ENCODE results near the gene EYS.
"Not testable (repeated sequence)": the region's sequence is repeated elsewhere in the genome, so short reads cannot be mapped to it uniquely, and the experiment has no call there.

The EYS gene

DNA sequence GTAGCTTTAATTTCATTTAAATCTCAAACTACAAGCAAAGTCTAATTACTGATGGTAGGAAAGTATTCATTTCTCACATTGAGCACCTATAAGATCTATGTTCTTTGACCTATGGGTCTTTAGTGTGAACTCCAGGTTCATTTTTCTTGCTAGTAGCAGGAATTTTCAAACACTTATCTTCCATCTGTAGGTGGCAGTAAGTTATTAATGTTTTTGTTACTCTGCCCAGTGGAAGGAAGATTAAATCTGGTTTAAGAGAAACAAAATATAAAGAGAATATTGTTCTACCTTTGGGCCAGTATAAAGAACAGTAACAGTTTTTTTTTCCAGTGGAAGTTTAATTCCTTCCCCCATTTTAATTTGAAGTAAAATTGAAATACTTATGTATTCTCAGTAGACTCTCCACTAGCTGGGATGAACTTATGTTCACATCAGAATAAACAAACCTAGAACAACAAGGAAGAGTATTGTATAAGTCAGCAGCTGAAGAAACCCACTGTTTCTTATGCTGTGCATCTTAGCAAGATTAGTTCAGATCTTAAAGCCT lies 1743.2 kb downstream of the EYS start:
- DNase-seq (ENCODE audit: low read depth), result no peak

GRCh38 chr6:63953336-63954021 lies 1753.5 kb downstream of the EYS start:
- DNase-seq (ENCODE audit: low read depth), result not testable (repeated sequence)

- no peak for DNase-seq (ENCODE audit: low read depth)
These were observed 1759.1 kb downstream of the EYS start for GRCh38 chr6:63947792-63948529.

DNA sequence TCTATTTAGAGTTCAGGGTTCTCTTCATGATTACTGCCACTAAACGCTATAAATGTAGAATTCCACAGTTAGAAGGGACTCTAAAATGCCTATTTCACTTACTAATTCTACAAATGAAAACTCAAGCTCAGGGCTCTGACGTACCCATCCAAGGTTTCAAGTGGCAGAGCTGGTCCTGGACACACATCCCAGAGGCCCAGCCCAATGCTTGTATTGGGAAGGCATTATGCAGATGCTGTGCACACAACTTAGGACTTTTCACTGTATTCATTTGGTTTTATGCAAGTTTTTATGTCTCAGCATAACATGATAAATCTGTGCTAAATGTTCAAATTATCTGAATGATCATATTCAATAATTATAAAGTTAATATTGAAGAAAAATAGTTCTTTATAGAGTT lies 1761.0 kb downstream of the EYS start:
- DNase-seq (ENCODE audit: low read depth), result no peak

- no peak for DNase-seq (ENCODE audit: low read depth)
These were observed 1763.2 kb downstream of the EYS start for GRCh38 chr6:63943826-63944225.

DNA sequence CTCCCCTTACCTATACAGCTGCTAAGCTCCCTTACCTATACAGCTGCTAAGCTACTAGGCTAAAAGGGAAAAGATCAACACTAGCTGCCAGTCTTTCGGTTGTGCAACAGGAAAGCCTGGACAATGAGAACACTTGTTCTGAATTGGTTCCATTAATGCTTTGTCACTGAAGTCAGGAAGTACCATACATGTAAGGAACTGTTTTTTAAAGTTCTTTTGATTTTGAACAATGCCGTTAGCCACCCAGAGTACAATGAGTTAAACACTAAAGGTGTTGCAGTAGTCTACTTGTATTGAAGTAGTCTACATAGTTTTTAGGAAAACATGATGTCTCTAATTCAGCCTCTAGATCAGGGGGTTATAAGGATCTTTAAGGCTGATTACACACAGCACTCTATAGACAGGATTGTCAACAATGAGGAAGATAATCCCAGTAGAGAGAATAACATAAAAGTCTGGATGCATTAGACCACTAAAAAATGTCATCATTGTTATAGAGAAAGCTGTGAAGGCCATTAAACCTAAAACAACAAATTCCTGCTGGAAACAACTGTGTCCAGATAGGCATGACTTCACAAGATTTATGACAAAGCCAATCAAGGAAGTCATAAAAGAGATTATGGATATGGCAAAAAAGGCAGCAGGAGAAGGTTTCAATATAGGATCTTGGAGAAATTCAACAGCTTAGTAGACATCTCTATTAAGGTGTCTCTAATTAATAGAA lies 1765.1 kb downstream of the EYS start:
- no peak for DNase-seq (ENCODE audit: low read depth)

GRCh38 chr6:63940056-63940455 lies 1767.0 kb downstream of the EYS start:
- no peak for DNase-seq (ENCODE audit: low read depth)

DNA sequence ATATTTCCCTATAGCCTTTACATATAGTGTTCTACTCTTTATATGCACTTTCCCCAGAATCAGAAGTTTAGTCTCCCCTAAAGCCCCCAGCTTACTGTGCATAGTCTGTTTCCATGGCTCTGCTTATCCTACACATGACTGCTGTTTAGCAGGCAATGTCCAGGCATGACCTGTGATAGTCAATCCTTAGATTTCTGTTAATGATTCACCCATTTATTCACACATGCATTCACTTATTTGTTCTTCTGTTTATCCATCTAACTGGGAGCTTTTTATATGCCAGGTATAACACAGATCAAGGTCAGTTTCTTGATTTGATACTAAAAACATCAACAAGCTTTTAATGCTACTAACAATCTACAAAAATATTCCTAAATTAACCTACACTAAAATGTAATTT lies 1770.6 kb downstream of the EYS start:
- DNase-seq (ENCODE audit: low read depth), result no peak

- no peak for DNase-seq (ENCODE audit: low read depth)
These were observed 1771.3 kb downstream of the EYS start for GRCh38 chr6:63935732-63936131.

GRCh38 chr6:63933948-63934347 lies 1773.1 kb downstream of the EYS start:
- not testable (repeated sequence) for DNase-seq (ENCODE audit: low read depth)

DNA sequence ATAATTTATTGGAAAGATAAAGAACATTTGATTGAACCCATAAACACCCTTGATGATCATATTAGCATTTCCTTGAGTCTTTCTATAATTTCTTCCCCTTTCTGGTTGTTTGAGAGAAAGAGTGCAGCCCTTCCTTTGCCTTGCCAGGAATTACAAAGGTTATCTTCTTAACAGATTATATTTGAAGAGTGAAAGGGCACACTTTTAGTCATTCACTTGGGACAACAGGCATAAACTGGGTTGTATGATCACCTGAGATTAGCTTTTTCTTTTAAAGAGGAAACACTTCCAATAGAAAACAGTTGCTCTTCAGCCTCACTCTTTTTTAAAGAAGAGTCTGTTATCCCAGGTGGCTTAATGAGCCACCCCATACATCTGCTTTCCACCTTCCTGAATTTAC lies 1776.2 kb downstream of the EYS start:
- DNase-seq (ENCODE audit: low read depth), result no peak

GRCh38 chr6:63929111-63929510 lies 1777.9 kb downstream of the EYS start:
- no peak for DNase-seq (ENCODE audit: low read depth)

- DNase-seq (ENCODE audit: low read depth), result no peak
These were observed 1778.4 kb downstream of the EYS start for GRCh38 chr6:63928613-63929012.

- no peak for DNase-seq (ENCODE audit: low read depth)
These were observed 1779.8 kb downstream of the EYS start for GRCh38 chr6:63926950-63927927.

DNA sequence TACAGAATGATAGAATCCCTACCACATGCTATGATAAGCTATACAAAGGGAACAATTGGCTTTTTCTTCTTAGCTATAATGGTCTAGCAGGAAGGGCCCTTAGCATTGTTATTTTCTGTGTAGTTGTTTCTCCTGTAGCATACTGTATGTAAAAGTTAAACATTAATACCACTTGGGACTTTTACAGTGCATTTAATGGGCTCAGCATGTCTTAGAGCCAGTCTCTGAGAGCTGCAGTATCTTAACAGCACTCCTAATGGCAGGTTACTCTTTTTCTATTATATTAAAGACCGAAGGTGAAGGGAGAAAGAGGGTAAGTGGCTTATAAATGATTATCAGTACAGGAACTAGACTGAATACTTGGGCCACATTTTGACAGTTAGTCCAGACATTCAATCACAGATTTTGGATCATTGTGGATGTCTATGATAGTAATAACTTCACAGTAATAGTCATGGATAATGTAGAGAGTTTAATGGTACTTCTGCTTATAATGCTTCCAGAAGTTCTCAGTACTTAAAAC lies 1780.7 kb downstream of the EYS start:
- no peak for DNase-seq (ENCODE audit: low read depth)

DNA sequence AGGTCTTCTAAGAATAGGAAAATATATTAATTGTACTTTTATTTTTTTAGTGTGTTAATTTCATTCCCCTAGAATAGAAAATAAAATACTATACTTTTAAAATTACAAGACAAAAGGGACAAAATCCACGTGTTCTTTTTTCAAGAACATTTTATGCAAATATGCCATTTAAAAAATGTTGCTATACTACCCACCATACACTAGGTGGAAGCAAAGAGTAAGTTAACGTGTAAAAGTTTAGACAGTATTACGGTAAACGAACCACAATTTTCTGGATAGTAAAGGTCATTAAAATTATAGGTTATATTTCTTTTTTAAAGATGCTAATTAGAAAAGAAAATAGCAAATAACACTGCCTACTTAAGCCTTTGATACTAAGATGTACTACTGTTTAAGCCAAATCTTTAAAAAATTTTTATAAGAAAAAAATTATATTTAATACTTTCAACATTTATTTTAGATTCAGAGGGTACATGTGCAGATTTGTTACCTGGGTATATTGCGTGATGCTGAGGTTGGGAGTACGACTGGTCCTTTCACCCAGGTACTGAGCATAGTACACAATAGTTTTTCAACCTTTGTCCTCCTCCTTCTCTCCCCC lies 1783.8 kb downstream of the EYS start:
- DNase-seq (ENCODE audit: low read depth), result no peak

DNA sequence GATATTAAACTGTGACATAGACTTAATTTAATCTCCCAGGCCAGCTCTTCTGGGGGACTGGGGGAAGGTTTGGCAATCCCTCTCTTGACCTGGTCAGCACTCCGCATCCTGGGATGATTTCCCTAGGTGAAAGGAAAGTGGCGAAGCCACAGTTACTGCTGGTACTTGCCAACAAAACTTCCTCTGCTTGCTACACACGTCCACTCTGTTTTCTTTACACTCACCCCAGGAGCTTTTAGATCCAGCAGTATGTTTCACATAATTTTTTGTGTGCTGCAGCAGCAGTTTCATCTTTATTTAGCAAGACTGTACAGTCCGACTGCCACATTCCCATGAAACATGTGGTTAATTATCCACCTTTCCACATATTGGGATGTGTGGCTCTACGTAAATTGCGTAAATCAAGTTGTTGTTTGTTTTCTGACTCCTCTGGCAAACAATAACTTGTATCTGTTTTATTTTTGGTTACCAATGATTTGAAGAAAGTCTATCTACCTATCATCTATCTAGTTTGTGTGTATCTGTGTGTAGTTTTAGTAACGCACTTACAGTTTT lies 1787.4 kb downstream of the EYS start:
- DNase-seq (ENCODE audit: low read depth), result no peak

DNA sequence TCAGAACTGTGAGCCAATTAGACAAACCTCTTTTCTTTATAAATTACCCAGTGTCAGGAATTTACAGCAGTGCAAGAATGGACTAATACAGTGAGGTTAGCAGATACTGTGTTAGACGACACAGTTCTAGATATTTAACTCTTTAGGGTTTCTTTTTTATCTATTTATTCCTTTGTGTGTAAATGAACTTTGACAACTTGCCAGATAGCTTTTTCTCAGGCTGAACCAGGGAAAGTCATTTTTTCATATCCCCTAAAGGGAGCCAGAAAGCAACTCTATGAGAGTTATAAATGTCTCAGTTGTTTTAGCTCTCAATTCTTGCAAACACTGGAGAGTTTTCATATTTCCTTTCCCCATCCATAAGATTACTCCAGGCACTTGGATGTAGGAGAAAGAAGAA lies 1794.1 kb downstream of the EYS start:
- DNase-seq (ENCODE audit: low read depth), result no peak

- no peak for DNase-seq (ENCODE audit: low read depth)
These were observed 1796.0 kb downstream of the EYS start for GRCh38 chr6:63910863-63911551.
